ENCODE measurements around the gene DGKB.

- TF ChIP-seq CTCF (IDR thresholded peaks at IDR 0.05) (no peak), EZH2phosphoT487 (IDR thresholded peaks at IDR 0.05) (no peak), EZH2 (IDR thresholded peaks at IDR 0.05) (no peak)
These were observed 296.4 kb downstream of the DGKB start for GRCh38 chr7:14606101-14606500.
